Omental fat pad (tissue), 4 donors: ENCODE results near the gene LIM2. TPM values are rescaled to one million over a fixed set of nuclear protein-coding genes. Genes with fewer than 3 reads are reported as not detected.

Source experiments
- ATAC-seq: fragments of 150-250 bp; one replicate; pipeline ENCODE4 v1.9.1; 2016; ENCODE audit warnings: mild to moderate bottlenecking, moderate library complexity; ENCODE audit not compliant: low FRiP score
- DNase-seq: peaks from one replicate; pipeline ENCODE4 v3.0.0-alpha.2; 2019; ENCODE audit warnings: low spot score
- total RNA-seq, 4 donors: library from RNA; depleted of rRNA; stranded (reverse); fragments of >200 nt; gene quantifications; one replicate each; pipeline ENCODE4 v1.1.0, GENCODE V29; 2016
- TF ChIP-seq, protein P1 (sequence below), 3 donors: fragments of 450-650 bp; IDR thresholded peaks; one replicate each; pipeline ENCODE4 v1.5.1; 2016 to 2017; ENCODE audit warnings: antibody characterized with exemption in 3 of 3, mild to moderate bottlenecking in 3 of 3, moderate library complexity in 2 of 3

The LIM2 gene
- total RNA-seq, 4 donors from 2014 or later, result not detected

DNA sequence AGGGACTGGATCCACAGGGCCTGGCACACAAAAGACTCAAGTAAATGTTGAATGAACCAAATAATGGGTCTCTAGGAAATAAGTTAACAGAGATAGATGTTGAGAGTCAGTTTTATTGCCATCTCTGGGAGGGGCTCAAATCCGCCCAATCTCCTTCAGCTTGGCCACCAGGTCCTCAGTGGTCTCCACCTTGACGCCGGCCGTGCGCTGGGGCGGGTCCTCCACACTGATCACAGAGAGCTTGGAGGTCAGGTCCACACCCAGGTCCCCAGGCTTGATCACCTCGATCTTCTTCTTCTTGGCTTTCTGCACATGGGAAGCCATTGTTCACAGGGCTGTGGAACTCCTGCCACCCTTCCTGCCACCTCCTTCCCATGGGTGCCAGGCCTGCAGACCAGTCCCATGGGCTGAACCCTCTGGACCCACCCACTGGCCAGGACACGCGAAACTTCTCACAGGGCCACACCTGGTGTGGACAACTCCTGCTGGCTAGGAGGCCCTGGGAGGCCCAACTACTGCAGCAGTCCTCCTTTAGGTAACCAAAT is 42.6 kb downstream of the LIM2 start:
- TF ChIP-seq, protein P1, sequence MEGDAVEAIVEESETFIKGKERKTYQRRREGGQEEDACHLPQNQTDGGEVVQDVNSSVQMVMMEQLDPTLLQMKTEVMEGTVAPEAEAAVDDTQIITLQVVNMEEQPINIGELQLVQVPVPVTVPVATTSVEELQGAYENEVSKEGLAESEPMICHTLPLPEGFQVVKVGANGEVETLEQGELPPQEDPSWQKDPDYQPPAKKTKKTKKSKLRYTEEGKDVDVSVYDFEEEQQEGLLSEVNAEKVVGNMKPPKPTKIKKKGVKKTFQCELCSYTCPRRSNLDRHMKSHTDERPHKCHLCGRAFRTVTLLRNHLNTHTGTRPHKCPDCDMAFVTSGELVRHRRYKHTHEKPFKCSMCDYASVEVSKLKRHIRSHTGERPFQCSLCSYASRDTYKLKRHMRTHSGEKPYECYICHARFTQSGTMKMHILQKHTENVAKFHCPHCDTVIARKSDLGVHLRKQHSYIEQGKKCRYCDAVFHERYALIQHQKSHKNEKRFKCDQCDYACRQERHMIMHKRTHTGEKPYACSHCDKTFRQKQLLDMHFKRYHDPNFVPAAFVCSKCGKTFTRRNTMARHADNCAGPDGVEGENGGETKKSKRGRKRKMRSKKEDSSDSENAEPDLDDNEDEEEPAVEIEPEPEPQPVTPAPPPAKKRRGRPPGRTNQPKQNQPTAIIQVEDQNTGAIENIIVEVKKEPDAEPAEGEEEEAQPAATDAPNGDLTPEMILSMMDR (IDR thresholded peaks at IDR 0.05), result no peak
- DNase-seq (no peak), ATAC-seq (no peak)

- ATAC-seq, result no peak
- no peak for DNase-seq
- TF ChIP-seq, protein P1 (IDR thresholded peaks at IDR 0.05), result no peak
These were observed 44.9 kb downstream of the LIM2 start for GRCh38 chr19:51342631-51343569.

- no peak for ATAC-seq
- TF ChIP-seq, protein P1 (IDR thresholded peaks at IDR 0.05), result no peak
- no peak for DNase-seq
These were observed 45.7 kb downstream of the LIM2 start, which contains the start of gene VSIG10L for GRCh38 chr19:51341976-51342580. TSS of gene VSIG10L (minus strand) at chr19:51342139. CDS start at chr19:51342124, 15 bp downstream.

DNA sequence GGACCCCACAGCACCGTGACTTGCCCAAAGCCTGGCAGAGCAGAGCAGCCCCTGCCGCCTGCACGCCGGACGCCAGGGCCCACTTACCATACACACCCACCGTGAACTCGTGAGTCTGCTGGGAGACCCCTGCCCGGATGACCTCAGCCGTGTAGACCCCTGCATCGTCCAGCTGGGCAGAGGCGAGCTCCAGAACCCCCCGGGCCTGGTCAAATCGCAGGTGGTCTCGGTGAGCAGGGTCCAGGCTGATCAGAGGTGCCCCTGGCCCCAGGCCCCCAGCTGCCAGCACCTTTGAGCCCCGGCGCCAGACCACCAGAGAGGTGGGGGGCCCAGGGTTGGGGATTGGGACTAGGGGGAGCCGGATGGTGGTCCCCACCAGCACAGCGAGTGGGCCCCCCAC is 46.7 kb downstream of the LIM2 start:
- TF ChIP-seq, protein P1 (IDR thresholded peaks at IDR 0.05), result no peak
- DNase-seq (no peak), ATAC-seq (no peak)

DNA sequence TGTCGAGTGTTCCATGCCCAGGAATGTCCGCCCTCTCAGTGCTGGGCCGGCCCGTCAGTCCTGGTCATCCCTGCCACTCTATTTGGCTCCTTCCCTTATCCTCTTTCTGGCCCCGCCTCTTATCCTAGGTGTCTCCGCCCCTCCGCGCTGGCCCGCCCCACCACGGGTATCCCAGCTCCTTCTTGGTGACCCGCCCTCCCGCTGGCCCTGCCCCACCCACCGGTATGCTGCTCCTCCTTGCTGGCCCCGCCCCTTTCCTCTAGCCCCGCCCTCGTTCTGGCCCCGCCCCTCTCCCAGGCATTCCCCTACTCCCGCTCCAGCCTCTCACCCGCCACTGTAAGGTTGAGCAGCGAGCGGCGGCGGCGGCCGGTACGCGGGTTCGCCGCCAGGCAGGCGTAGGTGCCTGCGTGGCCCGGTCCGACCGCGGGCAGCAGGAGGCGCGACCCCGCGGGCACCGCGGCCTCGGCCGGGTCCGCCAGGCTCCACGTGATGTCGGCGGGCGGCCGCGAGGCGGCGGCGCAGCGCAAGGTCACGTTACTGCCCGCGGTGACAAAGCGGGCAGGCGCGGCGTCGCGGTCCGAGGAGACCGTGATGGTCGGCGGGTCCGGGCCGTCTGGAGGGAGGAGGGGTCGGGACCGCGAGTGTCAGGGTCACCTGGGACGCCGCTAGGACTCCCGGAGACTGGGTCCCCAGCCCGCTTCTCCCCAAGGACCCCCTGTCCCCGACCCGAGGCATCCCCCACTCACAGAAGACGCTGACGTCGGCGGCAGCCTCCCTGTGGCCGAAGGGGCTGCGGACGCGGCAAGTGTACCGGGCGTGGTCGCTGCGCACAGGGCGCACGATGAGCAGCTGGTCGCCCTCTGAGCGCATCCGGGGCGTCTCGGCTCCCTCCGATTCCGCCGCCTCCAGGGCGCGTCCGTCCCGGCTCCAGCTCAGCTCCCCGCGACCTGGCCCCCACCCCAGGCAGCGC is 47.8 kb downstream of the LIM2 start:
- DNase-seq (peak; percentile 96), ATAC-seq (peak; percentile 92)
- TF ChIP-seq, protein P1 (IDR thresholded peaks at IDR 0.05), result no peak

GRCh38 chr19:51339313-51339686 is 48.5 kb downstream of the LIM2 start:
- no peak for DNase-seq
- TF ChIP-seq, protein P1 (IDR thresholded peaks at IDR 0.05), result no peak
- no peak for ATAC-seq
